GM12878 (cell line): ENCODE measurements around the gene SETBP1. TPM values are rescaled to one million over a fixed set of nuclear protein-coding genes. Genes with fewer than 3 reads are reported as not detected.

Experiments used
- ATAC-seq: fragments of 200-7000 bp; cut with Tn5 transposase; 3 replicates; pipeline ENCODE4 v1.9.1; 2020; ENCODE audit warnings: mild to moderate bottlenecking, moderate library complexity
- BruUV-seq: library from RNA; stranded (reverse); fragments of 400-500 nt; replicated peaks from 2 replicates; lab custom pipeline; 2021; lab: Mats Ljungman, UMichigan
- CTCF ChIA-PET: fragments of 300-600 bp; sonication (Branson Sonifier 250); formaldehyde crosslinking; extraction: SDS; loops from one replicate; lab custom pipeline; 2021; ENCODE audit warnings: inconsistent platforms; lab: Yijun Ruan, JAX
- POLR2A ChIA-PET: fragments of 350-600 bp; formaldehyde crosslinking; extraction: SDS; loops from one replicate; lab custom pipeline; 2021; ENCODE audit warnings: inconsistent platforms; lab: Charles Lee
- RAD21 ChIA-PET: fragments of 300-600 bp; sonication (Branson Sonifier 250); formaldehyde crosslinking; loops from one replicate; lab custom pipeline; 2023; ENCODE audit warnings: antibody characterized with exemption; ENCODE audit not compliant: unreplicated experiment; lab: Charles Lee
- SMC1A ChIA-PET: fragments of 300-600 bp; sonication (Branson Sonifier 250); formaldehyde crosslinking; loops from one replicate; lab custom pipeline; 2023; ENCODE audit not compliant: unreplicated experiment, uncharacterized antibody; lab: Charles Lee
- DNase-seq: peaks from one replicate; pipeline ENCODE4 v3.0.0-alpha.2; 2011; ENCODE audit warnings: low read depth, low spot score
- FAIRE-seq: peaks from 3 replicates; lab custom pipeline; 2011; peaks lifted over from hg19 to GRCh38; lab: Jason Lieb, UNC
- H2AFZ ChIP-seq: 2 replicates; pipeline ENCODE4 v1.6.0; 2011; ENCODE audit warnings: low read depth, low read length, control low read depth; ENCODE audit not compliant: control insufficient read depth
- H3K27ac ChIP-seq: 2 replicates; pipeline ENCODE4 v1.5.1; 2011; ENCODE audit warnings: control low read depth; ENCODE audit not compliant: control insufficient read depth, insufficient read depth
- H3K27me3 ChIP-seq, 2 experiments: replicated peaks in 1 of 2; 2 replicates each; pipeline versions ENCODE4 v1.6.0 to v1.6.1; 2011; ENCODE audit warnings: low read length in 1 of 2; ENCODE audit not compliant: control insufficient read depth in 2 of 2, insufficient read depth in 2 of 2
- H3K36me3 ChIP-seq, 2 experiments: 2 replicates each; pipeline ENCODE4 v1.5.1; 2011; ENCODE audit warnings: low read length in 1 of 2; ENCODE audit not compliant: control insufficient read depth in 2 of 2, insufficient read depth in 2 of 2
- H3K4me1 ChIP-seq: 2 replicates; pipeline ENCODE4 v1.6.1; 2011; ENCODE audit warnings: mild to moderate bottlenecking, low read length, moderate library complexity, mixed read lengths; ENCODE audit not compliant: control insufficient read depth, insufficient read depth
- H3K4me2 ChIP-seq: 2 replicates; pipeline ENCODE4 v1.6.0; 2011; ENCODE audit warnings: control low read depth; ENCODE audit not compliant: control insufficient read depth, insufficient read depth
- H3K4me3 ChIP-seq: fragments of 200-600 bp; sonication (generic); 2 replicates; pipeline ENCODE4 v1.5.1; 2016
- H3K79me2 ChIP-seq: 2 replicates; pipeline ENCODE4 v1.6.0; 2011; ENCODE audit warnings: low read length; ENCODE audit not compliant: control insufficient read depth, insufficient read depth
- H3K9ac ChIP-seq: 2 replicates; pipeline ENCODE4 v1.8.0; 2011; ENCODE audit warnings: low read length, control low read depth, mixed read lengths; ENCODE audit not compliant: control insufficient read depth, insufficient read depth
- H3K9me3 ChIP-seq: replicated peaks from 3 replicates; pipeline ENCODE4 v1.5.1; 2011; ENCODE audit warnings: mild to moderate bottlenecking, low read length; ENCODE audit not compliant: control insufficient read depth, insufficient read depth
- H4K20me1 ChIP-seq: 2 replicates; pipeline ENCODE4 v1.6.0; 2011; ENCODE audit not compliant: control insufficient read depth, insufficient read depth
- BCL11A ChIP-seq: IDR thresholded peaks from 2 replicates; pipeline ENCODE4 v1.6.1; 2011; ENCODE audit warnings: low read depth, low read length
- EED ChIP-seq: sonication (generic); IDR thresholded peaks from 2 replicates; pipeline ENCODE4 v1.6.1; 2016; ENCODE audit warnings: antibody characterized with exemption, low read depth
- ESRRA ChIP-seq: IDR thresholded peaks from 2 replicates; pipeline ENCODE4 v1.6.1; 2012; ENCODE audit warnings: mild to moderate bottlenecking, low read length, improper control_type of control experiment
- ETV6 ChIP-seq, 2 experiments: fragments of 450-650 bp in 1 of 2; IDR thresholded peaks in 1 of 2; conservative IDR thresholded peaks in 1 of 2; 2 replicates each; pipeline ENCODE4 v1.6.1; 2014; ENCODE audit warnings: antibody characterized with exemption in 1 of 2, borderline replicate concordance in 1 of 2, low read depth in 1 of 2, mild to moderate bottlenecking in 1 of 2, moderate library complexity in 1 of 2
- JUNB ChIP-seq: IDR thresholded peaks from 2 replicates; pipeline ENCODE4 v1.6.1; 2016; ENCODE audit warnings: antibody characterized with exemption, mild to moderate bottlenecking
- NR2C2 ChIP-seq: IDR thresholded peaks from 2 replicates; pipeline ENCODE4 v1.6.1; 2011; ENCODE audit warnings: borderline replicate concordance, low read depth; ENCODE audit not compliant: control insufficient read depth, insufficient read length
- RBBP5 ChIP-seq: fragments of 200-600 bp; sonication (generic); conservative IDR thresholded peaks from 2 replicates; pipeline ENCODE4 v1.6.1; 2016
- SMC3 ChIP-seq: IDR thresholded peaks from 2 replicates; pipeline ENCODE4 v1.6.1; 2011; ENCODE audit warnings: low read length, improper control_type of control experiment, borderline replicate concordance
- TCF7 ChIP-seq: IDR thresholded peaks from 2 replicates; pipeline ENCODE4 v1.6.1; 2014; ENCODE audit warnings: antibody characterized with exemption, borderline replicate concordance
- ZNF622 ChIP-seq: fragments of 450-650 bp; IDR thresholded peaks from 2 replicates; pipeline ENCODE4 v1.6.1; 2017; ENCODE audit warnings: mild to moderate bottlenecking, inconsistent platforms
- in situ Hi-C: fragments of 300-500 bp; cut with MboI; formaldehyde crosslinking; loops from 9 replicates; pipeline ENCODE4 v1.14.3; 2018; ENCODE audit warnings: mixed read lengths
- intact Hi-C: fragments of 100-400 bp; cut with micrococcal nuclease; formaldehyde crosslinking; loops from one replicate; pipeline ENCODE4 v1.14.2; 2022; ENCODE audit not compliant: unreplicated experiment
- polyA plus RNA-seq, 11 experiments: library from polyadenylated mRNA; depleted of rRNA in 4 of 11; unstranded in 6 of 11; stranded (reverse) in 5 of 11; fragments of >200 nt; fragmentation: Nextera tagmentation in 4 of 11; fragmentation: Illumina TruSeq in 1 of 11; extraction: Ambion mirVana in 4 of 11; extraction: Trizol in 1 of 11; gene quantifications; 1 replicate in 1 of 11; 2 replicates in 10 of 11; pipeline versions ENCODE4 v1.2.1 to v1.2.3, GENCODE V29; 2011 to 2016; ENCODE audit warnings: inconsistent platforms in 2 of 11, missing spikeins in 2 of 11, low read depth in 1 of 11
- total RNA-seq, 4 experiments: library from RNA; depleted of rRNA in 3 of 4; stranded (reverse); fragments of >200 nt in 3 of 4; fragmentation: Illumina TruSeq in 1 of 4; extraction: Trizol in 1 of 4; gene quantifications; 2 replicates each; pipeline versions ENCODE4 v1.2.1 to v1.2.3, GENCODE V29; 2013 to 2021
- TF ChIP-seq, protein P1 (sequence below): fragments of 450-650 bp; IDR thresholded peaks from 2 replicates; pipeline ENCODE4 v1.6.1; 2016; ENCODE audit warnings: mild to moderate bottlenecking, moderate library complexity, borderline replicate concordance

SETBP1 gene
- total and polyA plus RNA-seq, 10 of the 15 experiments (the other 5 are each of a cell fraction or from before 2014, with no cell fraction given): 0.99 to 29.7 (median 8.3) TPM

GRCh38 chr18:45056926-45057325, 376.2 kb downstream of the SETBP1 start:
- H3K4me3 ChIP-seq: no peak overlapping the region
- no peak overlapping the region for H3K4me2 ChIP-seq
- H4K20me1 ChIP-seq: no peaks in the 10 kb centered on the region
- no peaks in the 10 kb centered on the region for H3K9me3 ChIP-seq
- H3K9ac ChIP-seq: no peak overlapping the region
- no peak overlapping the region for H2AFZ ChIP-seq
- ATAC-seq (no peak), FAIRE-seq (no peak)
- no peak overlapping the region for H3K27ac ChIP-seq
- in situ Hi-C loops: no loop called here
- RAD21 ChIA-PET: no interaction called here
- CTCF ChIA-PET: interaction anchor here (0.8 kb wide), 1 partner anchor 31 kb away, joined by 3 read pairs; no protein-coding TSS in a partner anchor
- TF ChIP-seq JUNB: no peak
- no peak for TF ChIP-seq NR2C2
- TF ChIP-seq ETV6 (conservative IDR thresholded peaks at IDR 0.05 in 1 of 2, IDR thresholded peaks at IDR 0.05 in 1 of 2; ENCODE audit: borderline replicate concordance in 1 of 2, low read depth in 1 of 2): no peak
- no peak for TF ChIP-seq ESRRA
- TF ChIP-seq SMC3: no peak
- no peak for TF ChIP-seq RBBP5
- TF ChIP-seq BCL11A: no peak
- TF ChIP-seq ZNF622: no peak
- no peak for TF ChIP-seq EED
- TF ChIP-seq, protein P1, sequence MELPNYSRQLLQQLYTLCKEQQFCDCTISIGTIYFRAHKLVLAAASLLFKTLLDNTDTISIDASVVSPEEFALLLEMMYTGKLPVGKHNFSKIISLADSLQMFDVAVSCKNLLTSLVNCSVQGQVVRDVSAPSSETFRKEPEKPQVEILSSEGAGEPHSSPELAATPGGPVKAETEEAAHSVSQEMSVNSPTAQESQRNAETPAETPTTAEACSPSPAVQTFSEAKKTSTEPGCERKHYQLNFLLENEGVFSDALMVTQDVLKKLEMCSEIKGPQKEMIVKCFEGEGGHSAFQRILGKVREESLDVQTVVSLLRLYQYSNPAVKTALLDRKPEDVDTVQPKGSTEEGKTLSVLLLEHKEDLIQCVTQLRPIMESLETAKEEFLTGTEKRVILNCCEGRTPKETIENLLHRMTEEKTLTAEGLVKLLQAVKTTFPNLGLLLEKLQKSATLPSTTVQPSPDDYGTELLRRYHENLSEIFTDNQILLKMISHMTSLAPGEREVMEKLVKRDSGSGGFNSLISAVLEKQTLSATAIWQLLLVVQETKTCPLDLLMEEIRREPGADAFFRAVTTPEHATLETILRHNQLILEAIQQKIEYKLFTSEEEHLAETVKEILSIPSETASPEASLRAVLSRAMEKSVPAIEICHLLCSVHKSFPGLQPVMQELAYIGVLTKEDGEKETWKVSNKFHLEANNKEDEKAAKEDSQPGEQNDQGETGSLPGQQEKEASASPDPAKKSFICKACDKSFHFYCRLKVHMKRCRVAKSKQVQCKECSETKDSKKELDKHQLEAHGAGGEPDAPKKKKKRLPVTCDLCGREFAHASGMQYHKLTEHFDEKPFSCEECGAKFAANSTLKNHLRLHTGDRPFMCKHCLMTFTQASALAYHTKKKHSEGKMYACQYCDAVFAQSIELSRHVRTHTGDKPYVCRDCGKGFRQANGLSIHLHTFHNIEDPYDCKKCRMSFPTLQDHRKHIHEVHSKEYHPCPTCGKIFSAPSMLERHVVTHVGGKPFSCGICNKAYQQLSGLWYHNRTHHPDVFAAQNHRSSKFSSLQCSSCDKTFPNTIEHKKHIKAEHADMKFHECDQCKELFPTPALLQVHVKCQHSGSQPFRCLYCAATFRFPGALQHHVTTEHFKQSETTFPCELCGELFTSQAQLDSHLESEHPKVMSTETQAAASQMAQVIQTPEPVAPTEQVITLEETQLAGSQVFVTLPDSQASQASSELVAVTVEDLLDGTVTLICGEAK: no peak
- no peak for TF ChIP-seq TCF7
- TF ChIP-seq, all 136 proteins: peak for 0
- no peak for DNase-seq
- no peaks in the 10 kb centered on the region for H3K27me3 ChIP-seq
- no peaks in the 10 kb centered on the region for H3K4me1 ChIP-seq
- no peaks in the 10 kb centered on the region for H3K79me2 ChIP-seq
- intact Hi-C loops: no loop called here
- H3K36me3 ChIP-seq: no peaks in the 10 kb centered on the region
- SMC1A ChIA-PET: interaction anchor here (1.4 to 1.8 kb wide), 2 partner anchors 9 to 12 kb away, joined by 4 to 6 read pairs; no protein-coding TSS in a partner anchor
- BruUV-seq: no TSS peak
- POLR2A ChIA-PET: no interaction called here
